ENCODE results near the gene PRRC1. TPM values are rescaled to one million over a fixed set of nuclear protein-coding genes. Genes with fewer than 3 reads are reported as not detected.

The PRRC1 gene
- total and polyA plus RNA-seq, 4 donors, result 22.9 to 88.1 (median 40.9) TPM

DNA sequence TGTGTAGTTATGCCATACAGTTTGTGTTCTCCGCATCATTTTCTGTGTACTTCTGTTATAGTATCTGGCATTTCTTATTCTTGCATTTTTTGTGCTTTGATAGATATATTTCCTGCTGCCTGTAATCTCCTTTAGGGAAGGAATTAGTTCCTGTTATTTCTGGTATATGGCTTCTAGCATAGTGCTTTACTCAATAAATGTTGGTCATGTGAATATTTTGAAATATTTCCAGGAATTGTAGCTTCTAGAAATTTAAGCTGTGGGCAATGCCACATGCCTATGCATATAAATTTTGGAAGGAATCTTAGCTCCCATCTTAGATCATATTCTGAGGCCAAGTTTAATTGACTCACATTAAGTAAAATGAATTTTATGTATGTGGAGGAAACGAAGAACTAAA, 11.5 kb upstream of the PRRC1 start:
- Histone ChIP-seq H3K36me3 (ENCODE audit: control insufficient read depth in 4 of 4, insufficient read depth in 4 of 4, low read length in 4 of 4) (no peaks in the 10 kb centered on the region), H3K4me1 (ENCODE audit: control insufficient read depth in 5 of 5, insufficient read depth in 5 of 5, low read length in 5 of 5) (no peaks in the 10 kb centered on the region), H3K9me3 (ENCODE audit: control insufficient read depth in 4 of 4, insufficient read depth in 3 of 4, low read length in 3 of 4) (no peaks in the 10 kb centered on the region), H3K9ac (ENCODE audit: insufficient read depth in 1 of 2, low read length in 2 of 2) (no peak overlapping the region), H3K27me3 (ENCODE audit: control insufficient read depth in 3 of 3, insufficient read depth in 3 of 3, low read length in 2 of 3) (no peaks in the 10 kb centered on the region), H3K4me3 (no peak overlapping the region), H3K27ac (ENCODE audit: low read depth in 1 of 2, low read length in 1 of 2) (no peak overlapping the region)
- ATAC-seq (ENCODE audit: insufficient read depth, low FRiP score) (peak; percentile 11), DNase-seq (no peak)
- 80 to 84% methylated on average over 2 of the region's 2 CpGs for WGBS, 2 donors
- no peak for TF ChIP-seq CTCF (IDR thresholded peaks at IDR 0.05; ENCODE audit: control extremely low read depth, extremely low read depth)

GRCh38 chr5:127506616-127507015, 10.8 kb upstream of the PRRC1 start:
- DNase-seq (no peak), ATAC-seq (ENCODE audit: insufficient read depth, low FRiP score) (no peak)
- H3K4me1 ChIP-seq (ENCODE audit: control insufficient read depth in 5 of 5, insufficient read depth in 5 of 5, low read length in 5 of 5), result no peaks in the 10 kb centered on the region
- no peak overlapping the region for H3K27ac ChIP-seq (ENCODE audit: low read depth in 1 of 2, low read length in 1 of 2)
- no peaks in the 10 kb centered on the region for H3K36me3 ChIP-seq (ENCODE audit: control insufficient read depth in 4 of 4, insufficient read depth in 4 of 4, low read length in 4 of 4)
- 78% methylated on average over 6 of the region's 6 CpGs for WGBS, 2 donors
- no peaks in the 10 kb centered on the region for H3K27me3 ChIP-seq (ENCODE audit: control insufficient read depth in 3 of 3, insufficient read depth in 3 of 3, low read length in 2 of 3)
- no peaks in the 10 kb centered on the region for H3K9me3 ChIP-seq (ENCODE audit: control insufficient read depth in 4 of 4, insufficient read depth in 3 of 4, low read length in 3 of 4)
- no peak for TF ChIP-seq CTCF (IDR thresholded peaks at IDR 0.05; ENCODE audit: control extremely low read depth, extremely low read depth)
- H3K4me3 ChIP-seq, result no peak overlapping the region
- no peak overlapping the region for H3K9ac ChIP-seq (ENCODE audit: insufficient read depth in 1 of 2, low read length in 2 of 2)

DNA sequence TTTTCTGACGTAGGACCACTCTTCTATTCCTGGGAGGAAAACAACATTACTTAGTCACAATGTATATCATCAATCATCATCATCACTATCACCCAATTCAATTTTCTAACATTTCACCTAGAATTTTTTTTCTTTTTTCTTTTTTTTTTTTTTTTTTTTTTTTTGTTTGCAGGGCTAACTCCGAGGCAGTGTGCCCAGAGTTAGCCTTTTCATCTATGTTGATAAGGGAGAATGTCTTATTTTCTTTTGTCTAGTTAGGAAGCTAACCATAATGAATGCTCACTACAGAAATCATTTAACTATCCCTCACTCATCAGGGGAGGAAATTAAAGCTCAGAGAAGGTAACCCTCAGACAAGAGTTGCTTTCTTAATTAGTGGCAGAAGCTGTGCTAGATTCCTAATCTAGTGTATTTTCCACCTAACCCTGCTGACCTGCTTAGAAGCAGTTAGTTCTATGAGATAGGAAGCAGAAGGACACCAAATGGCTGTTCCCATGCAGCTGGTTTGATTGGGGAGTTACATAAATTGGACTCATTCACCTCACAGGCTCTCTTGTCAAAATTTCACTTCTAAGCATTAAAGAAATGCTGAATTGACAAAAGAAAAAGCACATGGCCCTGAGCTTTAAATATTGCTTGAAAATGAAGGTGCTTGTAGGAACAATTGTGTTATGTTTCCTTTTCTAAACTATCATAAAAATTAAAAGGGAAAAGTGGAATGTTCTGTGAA, 8.6 kb upstream of the PRRC1 start:
- Histone ChIP-seq H3K27me3 (ENCODE audit: control insufficient read depth in 3 of 3, insufficient read depth in 3 of 3, low read length in 2 of 3) (no peaks in the 10 kb centered on the region), H3K4me1 (ENCODE audit: control insufficient read depth in 5 of 5, insufficient read depth in 5 of 5, low read length in 5 of 5) (no peaks in the 10 kb centered on the region), H3K9ac (ENCODE audit: insufficient read depth in 1 of 2, low read length in 2 of 2) (no peak overlapping the region), H3K27ac (ENCODE audit: low read depth in 1 of 2, low read length in 1 of 2) (no peak overlapping the region), H3K4me3 (no peak overlapping the region), H3K36me3 (ENCODE audit: control insufficient read depth in 4 of 4, insufficient read depth in 4 of 4, low read length in 4 of 4) (no peaks in the 10 kb centered on the region), H3K9me3 (ENCODE audit: control insufficient read depth in 4 of 4, insufficient read depth in 3 of 4, low read length in 3 of 4) (no peaks in the 10 kb centered on the region)
- ATAC-seq (ENCODE audit: insufficient read depth, low FRiP score), result no peak
- WGBS, 2 donors, result 76 to 91% methylated on average over 2 of the region's 2 CpGs
- no peak for DNase-seq
- TF ChIP-seq CTCF (IDR thresholded peaks at IDR 0.05; ENCODE audit: control extremely low read depth, extremely low read depth), result no peak
